HEK293 (cell line): Measurements from ENCODE around the gene WDR20.
A peak's percentile ranks its signal among the peaks of the same experiment; 100 is the strongest.

ENCODE experiments used
- CTCF ChIA-PET: fragments of 350-600 bp; formaldehyde crosslinking; extraction: SDS; loops from one replicate; lab custom pipeline; 2021; ENCODE audit warnings: antibody characterized with exemption; lab: Yijun Ruan, JAX
- POLR2A ChIA-PET: fragments of 300-600 bp; formaldehyde crosslinking; extraction: SDS; loops from one replicate; lab custom pipeline; 2020; ENCODE audit warnings: antibody characterized with exemption, inconsistent platforms; lab: Yijun Ruan, JAX
- H3K27ac ChIP-seq: fragments of 200-500 bp; sonication (Bioruptor generic); 2 replicates; pipeline ENCODE4 v1.5.1; 2014; ENCODE audit warnings: low read depth, low read length, control low read depth, inconsistent platforms; ENCODE audit errors: extremely low read depth
- H3K36me3 ChIP-seq, 2 experiments: fragments of 200-500 bp in 1 of 2; sonication (Bioruptor generic) in 1 of 2; 1 replicate in 1 of 2; 2 replicates in 1 of 2; pipeline ENCODE4 v1.5.1; 2014 to 2017; ENCODE audit warnings: inconsistent platforms in 2 of 2, low read length in 2 of 2; ENCODE audit not compliant: control insufficient read depth in 2 of 2, insufficient read depth in 1 of 2
- H3K4me1 ChIP-seq: fragments of 200-500 bp; sonication (Bioruptor generic); 2 replicates; pipeline ENCODE4 v1.5.1; 2014; ENCODE audit warnings: mild to moderate bottlenecking, low read length, inconsistent platforms; ENCODE audit not compliant: control insufficient read depth, insufficient read depth
- H3K4me3 ChIP-seq: 2 replicates; pipeline ENCODE4 v1.5.1; 2011; ENCODE audit warnings: low read depth, mild to moderate bottlenecking, control low read depth, low read length, moderate library complexity
- H3K9me3 ChIP-seq: fragments of 200-500 bp; sonication (Bioruptor generic); 2 replicates; pipeline ENCODE4 v1.5.1; 2014; ENCODE audit warnings: low read depth, low read length, inconsistent platforms; ENCODE audit not compliant: control insufficient read depth, insufficient read depth
- BCL11B ChIP-seq: fragments of 450-650 bp; formaldehyde crosslinking; IDR thresholded peaks from 2 replicates; pipeline ENCODE4 v1.5.1; 2016; ENCODE audit warnings: low read depth, missing biosample characterization, missing genetic modification characterization
- FEZF1 ChIP-seq: fragments of 450-650 bp; formaldehyde crosslinking; IDR thresholded peaks from 2 replicates; pipeline ENCODE4 v1.5.1; 2016; ENCODE audit warnings: missing biosample characterization, missing genetic modification characterization
- OSR2 ChIP-seq: fragments of 450-650 bp; formaldehyde crosslinking; IDR thresholded peaks from 2 replicates; pipeline ENCODE4 v1.5.1; 2016; ENCODE audit warnings: missing biosample characterization, missing genetic modification characterization
- SCRT1 ChIP-seq: fragments of 450-650 bp; formaldehyde crosslinking; IDR thresholded peaks from 2 replicates; pipeline ENCODE4 v1.5.1; 2016; ENCODE audit warnings: missing biosample characterization, missing genetic modification characterization, borderline replicate concordance
- SP7 ChIP-seq: fragments of 450-650 bp; formaldehyde crosslinking; IDR thresholded peaks from 2 replicates; pipeline ENCODE4 v1.5.1; 2016; ENCODE audit warnings: missing biosample characterization, missing genetic modification characterization
- ZNF19 ChIP-seq: fragments of 450-650 bp; formaldehyde crosslinking; IDR thresholded peaks from 2 replicates; pipeline ENCODE4; 2016; ENCODE audit warnings: missing biosample characterization, missing genetic modification characterization, low read depth
- ZNF433 ChIP-seq: fragments of 450-650 bp; formaldehyde crosslinking; IDR thresholded peaks from 2 replicates; pipeline ENCODE4 v1.5.1; 2016; ENCODE audit warnings: missing biosample characterization, missing genetic modification characterization, low read depth
- ZNF501 ChIP-seq: fragments of 450-650 bp; formaldehyde crosslinking; IDR thresholded peaks from 2 replicates; pipeline ENCODE4 v1.5.1; 2016; ENCODE audit warnings: missing biosample characterization, missing genetic modification characterization
- ZNF521 ChIP-seq: fragments of 450-650 bp; formaldehyde crosslinking; IDR thresholded peaks from 2 replicates; pipeline ENCODE4 v1.5.1; 2017; ENCODE audit warnings: missing biosample characterization, mild to moderate bottlenecking, missing genetic modification characterization
- ZNF626 ChIP-seq: fragments of 450-650 bp; sonication (Bioruptor Pico); formaldehyde crosslinking; IDR thresholded peaks from 2 replicates; pipeline ENCODE4 v1.5.1; 2018; ENCODE audit warnings: missing biosample characterization, missing genetic modification characterization, inconsistent platforms
- ZNF660 ChIP-seq: fragments of 450-650 bp; IDR thresholded peaks from 2 replicates; pipeline ENCODE4 v1.5.1; 2018; ENCODE audit warnings: missing biosample characterization, mild to moderate bottlenecking, missing genetic modification characterization
- ZNF701 ChIP-seq: fragments of 450-650 bp; formaldehyde crosslinking; IDR thresholded peaks from 2 replicates; pipeline ENCODE4 v1.5.1; 2016; ENCODE audit warnings: missing biosample characterization, missing genetic modification characterization
- ZNF76 ChIP-seq: fragments of 450-650 bp; formaldehyde crosslinking; IDR thresholded peaks from 2 replicates; pipeline ENCODE4; 2016; ENCODE audit warnings: low read depth, missing biosample characterization, missing genetic modification characterization, borderline replicate concordance
- ZNF777 ChIP-seq: fragments of 450-650 bp; formaldehyde crosslinking; IDR thresholded peaks from 2 replicates; pipeline ENCODE4 v1.5.1; 2017; ENCODE audit warnings: missing biosample characterization, missing genetic modification characterization, borderline replicate concordance
- ZXDB ChIP-seq: fragments of 450-650 bp; formaldehyde crosslinking; IDR thresholded peaks from 2 replicates; pipeline ENCODE4 v1.5.1; 2016; ENCODE audit warnings: missing biosample characterization, missing genetic modification characterization
- TF ChIP-seq, protein P1 (sequence below): fragments of 450-650 bp; formaldehyde crosslinking; IDR thresholded peaks from 2 replicates; pipeline ENCODE4 v1.5.1; 2017; ENCODE audit warnings: missing biosample characterization, missing genetic modification characterization
- TF ChIP-seq, protein P2 (sequence below): fragments of 450-650 bp; formaldehyde crosslinking; IDR thresholded peaks from 2 replicates; pipeline ENCODE4 v1.5.1; 2017; ENCODE audit warnings: missing biosample characterization, missing genetic modification characterization
- TF ChIP-seq, protein P3 (sequence below): fragments of 450-650 bp; formaldehyde crosslinking; IDR thresholded peaks from 2 replicates; pipeline ENCODE4 v1.5.1; 2016; ENCODE audit warnings: missing biosample characterization, missing genetic modification characterization
- TF ChIP-seq, protein P4 (sequence below): fragments of 450-650 bp; formaldehyde crosslinking; IDR thresholded peaks from 2 replicates; pipeline ENCODE4 v1.5.1; 2016; ENCODE audit warnings: missing biosample characterization, missing genetic modification characterization
- TF ChIP-seq, protein P5 (sequence below): fragments of 450-650 bp; IDR thresholded peaks from 2 replicates; pipeline ENCODE4 v1.5.1; 2018; ENCODE audit warnings: missing biosample characterization, mild to moderate bottlenecking, missing genetic modification characterization

WDR20 gene

DNA sequence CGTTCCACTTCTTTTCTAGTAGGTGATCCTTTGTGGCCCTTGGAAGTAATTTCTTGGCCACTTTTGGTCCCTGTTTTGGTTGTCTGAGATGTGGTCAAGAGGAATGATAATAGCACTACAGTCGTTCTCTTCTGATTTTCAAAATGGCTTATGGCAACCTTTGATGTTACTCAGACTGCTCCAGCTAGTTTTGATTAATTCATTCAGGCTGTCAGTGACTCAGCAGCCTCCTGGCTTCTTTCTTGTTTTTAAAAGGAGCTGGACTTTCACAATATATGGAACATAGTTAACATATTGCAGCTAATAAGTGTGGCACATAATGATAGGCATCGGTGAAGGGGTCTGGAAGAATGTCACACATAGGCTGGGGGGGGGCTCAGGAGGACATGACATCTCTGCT is 47.3 kb downstream of the WDR20 start:
- ChIA-PET POLR2A (interaction anchor here (0.6 kb wide), 1 partner anchor 144 kb away, joined by 3 read pairs; no protein-coding TSS in a partner anchor), CTCF (interaction anchor here (0.7 to 1.4 kb wide), 3 partner anchors 47 to 151 kb away, joined by 3 read pairs; no protein-coding TSS in a partner anchor)
- peaks cover 27% of the 10 kb centered on the region for H3K4me1 ChIP-seq
- H3K4me3 ChIP-seq: no peak overlapping the region
- H3K9me3 ChIP-seq: no peaks in the 10 kb centered on the region
- H3K36me3 ChIP-seq: no peaks in the 10 kb centered on the region; a peak in 1 of 3 replicates
- TF ChIP-seq OSR2 (tag by site-specific recombination): no peak
- TF ChIP-seq ZNF660: 0 out of 2 replicates have a peak, but pooled peaks have one; percentile 22
- TF ChIP-seq ZNF626: no peak
- TF ChIP-seq ZNF701 (tag by site-specific recombination): no peak
- TF ChIP-seq SCRT1 (tag by site-specific recombination): no peak
- TF ChIP-seq SP7 (tag by site-specific recombination): 0 out of 2 replicates have a peak, but pooled peaks have one; percentile 10
- peak overlapping the region; percentile 16; the same call in 1 of the 2 replicates for H3K27ac ChIP-seq

DNA sequence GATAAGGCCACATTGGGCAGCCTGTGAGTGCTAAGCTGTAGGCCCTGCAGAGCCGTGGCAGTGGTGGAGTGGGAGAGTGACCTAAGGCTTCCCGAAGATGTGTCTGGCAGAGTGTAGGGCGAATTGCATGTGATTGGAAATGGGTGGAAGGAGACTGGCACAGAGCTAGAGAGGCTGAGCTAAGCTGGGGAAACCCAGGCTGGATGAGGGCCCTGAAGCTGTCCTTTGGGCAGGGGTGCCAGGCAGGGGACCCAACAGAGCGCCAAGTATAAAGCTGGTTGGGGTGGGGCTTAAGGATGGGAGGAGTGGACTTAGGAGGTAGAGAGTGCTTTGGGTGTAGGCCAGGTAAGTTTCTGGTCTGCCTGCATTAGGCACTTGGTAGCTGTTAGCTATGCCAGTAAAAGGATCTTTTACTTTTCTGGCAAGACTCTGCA is 47.9 kb downstream of the WDR20 start:
- peaks cover 23% of the 10 kb centered on the region for H3K4me1 ChIP-seq

DNA sequence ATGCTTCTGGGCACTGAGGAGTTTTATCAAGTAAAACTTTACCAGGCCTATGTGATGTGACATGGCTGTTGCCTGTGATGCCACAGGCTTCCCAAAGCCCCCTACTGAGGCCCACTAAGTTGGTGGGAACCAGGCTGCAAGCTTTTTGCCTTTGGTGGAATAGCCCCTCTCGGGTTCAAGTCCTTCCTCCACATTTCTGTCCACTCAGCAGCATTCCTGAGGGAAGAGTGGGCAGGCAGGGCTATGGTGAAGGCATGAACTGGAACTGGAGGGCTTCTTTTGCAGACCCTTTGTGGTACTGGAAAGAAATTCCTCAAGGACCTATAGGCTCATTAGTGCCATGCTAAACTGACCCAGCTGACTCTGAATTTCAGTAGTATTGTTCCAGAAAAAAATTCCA is 48.5 kb downstream of the WDR20 start:
- ChIA-PET CTCF (interaction anchor here (0.6 to 1.4 kb wide), 2 partner anchors 24 to 92 kb away, joined by 3 read pairs; no protein-coding TSS in a partner anchor), POLR2A (no interaction called here)
- no peaks in the 10 kb centered on the region for H3K9me3 ChIP-seq
- no peak overlapping the region for H3K27ac ChIP-seq
- H3K36me3 ChIP-seq: no peaks in the 10 kb centered on the region; a peak in 1 of 3 replicates
- H3K4me3 ChIP-seq: no peak overlapping the region
- peaks cover 23% of the 10 kb centered on the region for H3K4me1 ChIP-seq
- TF ChIP-seq, protein P1, sequence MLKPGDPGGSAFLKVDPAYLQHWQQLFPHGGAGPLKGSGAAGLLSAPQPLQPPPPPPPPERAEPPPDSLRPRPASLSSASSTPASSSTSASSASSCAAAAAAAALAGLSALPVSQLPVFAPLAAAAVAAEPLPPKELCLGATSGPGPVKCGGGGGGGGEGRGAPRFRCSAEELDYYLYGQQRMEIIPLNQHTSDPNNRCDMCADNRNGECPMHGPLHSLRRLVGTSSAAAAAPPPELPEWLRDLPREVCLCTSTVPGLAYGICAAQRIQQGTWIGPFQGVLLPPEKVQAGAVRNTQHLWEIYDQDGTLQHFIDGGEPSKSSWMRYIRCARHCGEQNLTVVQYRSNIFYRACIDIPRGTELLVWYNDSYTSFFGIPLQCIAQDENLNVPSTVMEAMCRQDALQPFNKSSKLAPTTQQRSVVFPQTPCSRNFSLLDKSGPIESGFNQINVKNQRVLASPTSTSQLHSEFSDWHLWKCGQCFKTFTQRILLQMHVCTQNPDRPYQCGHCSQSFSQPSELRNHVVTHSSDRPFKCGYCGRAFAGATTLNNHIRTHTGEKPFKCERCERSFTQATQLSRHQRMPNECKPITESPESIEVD: no peak
- no peak for TF ChIP-seq BCL11B (tag by site-specific recombination)
- no peak for TF ChIP-seq ZNF501 (tag by site-specific recombination)
- TF ChIP-seq, protein P2, sequence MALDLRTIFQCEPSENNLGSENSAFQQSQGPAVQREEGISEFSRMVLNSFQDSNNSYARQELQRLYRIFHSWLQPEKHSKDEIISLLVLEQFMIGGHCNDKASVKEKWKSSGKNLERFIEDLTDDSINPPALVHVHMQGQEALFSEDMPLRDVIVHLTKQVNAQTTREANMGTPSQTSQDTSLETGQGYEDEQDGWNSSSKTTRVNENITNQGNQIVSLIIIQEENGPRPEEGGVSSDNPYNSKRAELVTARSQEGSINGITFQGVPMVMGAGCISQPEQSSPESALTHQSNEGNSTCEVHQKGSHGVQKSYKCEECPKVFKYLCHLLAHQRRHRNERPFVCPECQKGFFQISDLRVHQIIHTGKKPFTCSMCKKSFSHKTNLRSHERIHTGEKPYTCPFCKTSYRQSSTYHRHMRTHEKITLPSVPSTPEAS (tag by site-specific recombination): no peak
- no peak for TF ChIP-seq ZNF777 (tag by site-specific recombination)
- TF ChIP-seq ZNF433 (tag by site-specific recombination): no peak
- TF ChIP-seq, protein P3, sequence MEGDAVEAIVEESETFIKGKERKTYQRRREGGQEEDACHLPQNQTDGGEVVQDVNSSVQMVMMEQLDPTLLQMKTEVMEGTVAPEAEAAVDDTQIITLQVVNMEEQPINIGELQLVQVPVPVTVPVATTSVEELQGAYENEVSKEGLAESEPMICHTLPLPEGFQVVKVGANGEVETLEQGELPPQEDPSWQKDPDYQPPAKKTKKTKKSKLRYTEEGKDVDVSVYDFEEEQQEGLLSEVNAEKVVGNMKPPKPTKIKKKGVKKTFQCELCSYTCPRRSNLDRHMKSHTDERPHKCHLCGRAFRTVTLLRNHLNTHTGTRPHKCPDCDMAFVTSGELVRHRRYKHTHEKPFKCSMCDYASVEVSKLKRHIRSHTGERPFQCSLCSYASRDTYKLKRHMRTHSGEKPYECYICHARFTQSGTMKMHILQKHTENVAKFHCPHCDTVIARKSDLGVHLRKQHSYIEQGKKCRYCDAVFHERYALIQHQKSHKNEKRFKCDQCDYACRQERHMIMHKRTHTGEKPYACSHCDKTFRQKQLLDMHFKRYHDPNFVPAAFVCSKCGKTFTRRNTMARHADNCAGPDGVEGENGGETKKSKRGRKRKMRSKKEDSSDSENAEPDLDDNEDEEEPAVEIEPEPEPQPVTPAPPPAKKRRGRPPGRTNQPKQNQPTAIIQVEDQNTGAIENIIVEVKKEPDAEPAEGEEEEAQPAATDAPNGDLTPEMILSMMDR (tag by site-specific recombination): no peak
- no peak for TF ChIP-seq ZNF521 (tag by site-specific recombination)
- TF ChIP-seq ZNF76 (tag by site-specific recombination): no peak
- TF ChIP-seq ZXDB (tag by site-specific recombination): no peak

More for the DNA sequence above, 47.9 kb downstream of the WDR20 start:
- Histone ChIP-seq H3K27ac (no peak overlapping the region), H3K9me3 (no peaks in the 10 kb centered on the region), H3K4me3 (no peak overlapping the region)
- POLR2A ChIA-PET: no interaction called here
- TF ChIP-seq, protein P4, sequence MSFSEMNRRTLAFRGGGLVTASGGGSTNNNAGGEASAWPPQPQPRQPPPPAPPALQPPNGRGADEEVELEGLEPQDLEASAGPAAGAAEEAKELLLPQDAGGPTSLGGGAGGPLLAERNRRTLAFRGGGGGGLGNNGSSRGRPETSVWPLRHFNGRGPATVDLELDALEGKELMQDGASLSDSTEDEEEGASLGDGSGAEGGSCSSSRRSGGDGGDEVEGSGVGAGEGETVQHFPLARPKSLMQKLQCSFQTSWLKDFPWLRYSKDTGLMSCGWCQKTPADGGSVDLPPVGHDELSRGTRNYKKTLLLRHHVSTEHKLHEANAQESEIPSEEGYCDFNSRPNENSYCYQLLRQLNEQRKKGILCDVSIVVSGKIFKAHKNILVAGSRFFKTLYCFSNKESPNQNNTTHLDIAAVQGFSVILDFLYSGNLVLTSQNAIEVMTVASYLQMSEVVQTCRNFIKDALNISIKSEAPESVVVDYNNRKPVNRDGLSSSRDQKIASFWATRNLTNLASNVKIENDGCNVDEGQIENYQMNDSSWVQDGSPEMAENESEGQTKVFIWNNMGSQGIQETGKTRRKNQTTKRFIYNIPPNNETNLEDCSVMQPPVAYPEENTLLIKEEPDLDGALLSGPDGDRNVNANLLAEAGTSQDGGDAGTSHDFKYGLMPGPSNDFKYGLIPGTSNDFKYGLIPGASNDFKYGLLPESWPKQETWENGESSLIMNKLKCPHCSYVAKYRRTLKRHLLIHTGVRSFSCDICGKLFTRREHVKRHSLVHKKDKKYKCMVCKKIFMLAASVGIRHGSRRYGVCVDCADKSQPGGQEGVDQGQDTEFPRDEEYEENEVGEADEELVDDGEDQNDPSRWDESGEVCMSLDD: no peak
- TF ChIP-seq FEZF1 (no peak), ZNF19 (tag by site-specific recombination) (no peak)
- TF ChIP-seq, protein P5, sequence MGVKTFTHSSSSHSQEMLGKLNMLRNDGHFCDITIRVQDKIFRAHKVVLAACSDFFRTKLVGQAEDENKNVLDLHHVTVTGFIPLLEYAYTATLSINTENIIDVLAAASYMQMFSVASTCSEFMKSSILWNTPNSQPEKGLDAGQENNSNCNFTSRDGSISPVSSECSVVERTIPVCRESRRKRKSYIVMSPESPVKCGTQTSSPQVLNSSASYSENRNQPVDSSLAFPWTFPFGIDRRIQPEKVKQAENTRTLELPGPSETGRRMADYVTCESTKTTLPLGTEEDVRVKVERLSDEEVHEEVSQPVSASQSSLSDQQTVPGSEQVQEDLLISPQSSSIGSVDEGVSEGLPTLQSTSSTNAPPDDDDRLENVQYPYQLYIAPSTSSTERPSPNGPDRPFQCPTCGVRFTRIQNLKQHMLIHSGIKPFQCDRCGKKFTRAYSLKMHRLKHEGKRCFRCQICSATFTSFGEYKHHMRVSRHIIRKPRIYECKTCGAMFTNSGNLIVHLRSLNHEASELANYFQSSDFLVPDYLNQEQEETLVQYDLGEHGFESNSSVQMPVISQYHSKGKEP (tag by site-specific recombination): no peak
- TF ChIP-seq, all 188 proteins: peak for 0
- CTCF ChIA-PET: interaction anchor here (0.6 to 1.4 kb wide), 2 partner anchors 25 to 91 kb away, joined by 3 read pairs; no protein-coding TSS in a partner anchor
- no peaks in the 10 kb centered on the region; a peak in 1 of 3 replicates for H3K36me3 ChIP-seq
